LNCaP clone FGC (cell line): ENCODE measurements around the gene OBP2B.

Source experiments
- DNase-seq: peaks from one replicate; pipeline ENCODE4 v3.0.0-alpha.2; 2011; ENCODE audit warnings: low read depth
- H3K4me3 ChIP-seq: 2 replicates; pipeline ENCODE4 v1.5.1; 2011; ENCODE audit warnings: mild to moderate bottlenecking, low read depth, low read length, control low read depth
- TF ChIP-seq, protein P1 (sequence below): IDR thresholded peaks from 2 replicates; pipeline ENCODE4 v1.5.1; 2012; ENCODE audit warnings: mild to moderate bottlenecking; ENCODE audit not compliant: control insufficient read depth, insufficient read depth; ENCODE audit errors: extremely low read depth

Gene OBP2B

GRCh38 chr9:133163504-133164172, 45.4 kb downstream of the OBP2B start, which contains the start of gene GBGT1:
Gene GBGT1, minus strand, starts transcription at chr9:133163914. Its CDS starts 1,502 bp downstream, at chr9:133162412.
- H3K4me3 ChIP-seq: no peak within 1 kb of the TSS
- TF ChIP-seq, protein P1, sequence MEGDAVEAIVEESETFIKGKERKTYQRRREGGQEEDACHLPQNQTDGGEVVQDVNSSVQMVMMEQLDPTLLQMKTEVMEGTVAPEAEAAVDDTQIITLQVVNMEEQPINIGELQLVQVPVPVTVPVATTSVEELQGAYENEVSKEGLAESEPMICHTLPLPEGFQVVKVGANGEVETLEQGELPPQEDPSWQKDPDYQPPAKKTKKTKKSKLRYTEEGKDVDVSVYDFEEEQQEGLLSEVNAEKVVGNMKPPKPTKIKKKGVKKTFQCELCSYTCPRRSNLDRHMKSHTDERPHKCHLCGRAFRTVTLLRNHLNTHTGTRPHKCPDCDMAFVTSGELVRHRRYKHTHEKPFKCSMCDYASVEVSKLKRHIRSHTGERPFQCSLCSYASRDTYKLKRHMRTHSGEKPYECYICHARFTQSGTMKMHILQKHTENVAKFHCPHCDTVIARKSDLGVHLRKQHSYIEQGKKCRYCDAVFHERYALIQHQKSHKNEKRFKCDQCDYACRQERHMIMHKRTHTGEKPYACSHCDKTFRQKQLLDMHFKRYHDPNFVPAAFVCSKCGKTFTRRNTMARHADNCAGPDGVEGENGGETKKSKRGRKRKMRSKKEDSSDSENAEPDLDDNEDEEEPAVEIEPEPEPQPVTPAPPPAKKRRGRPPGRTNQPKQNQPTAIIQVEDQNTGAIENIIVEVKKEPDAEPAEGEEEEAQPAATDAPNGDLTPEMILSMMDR: no peak
- no peak for DNase-seq

DNA sequence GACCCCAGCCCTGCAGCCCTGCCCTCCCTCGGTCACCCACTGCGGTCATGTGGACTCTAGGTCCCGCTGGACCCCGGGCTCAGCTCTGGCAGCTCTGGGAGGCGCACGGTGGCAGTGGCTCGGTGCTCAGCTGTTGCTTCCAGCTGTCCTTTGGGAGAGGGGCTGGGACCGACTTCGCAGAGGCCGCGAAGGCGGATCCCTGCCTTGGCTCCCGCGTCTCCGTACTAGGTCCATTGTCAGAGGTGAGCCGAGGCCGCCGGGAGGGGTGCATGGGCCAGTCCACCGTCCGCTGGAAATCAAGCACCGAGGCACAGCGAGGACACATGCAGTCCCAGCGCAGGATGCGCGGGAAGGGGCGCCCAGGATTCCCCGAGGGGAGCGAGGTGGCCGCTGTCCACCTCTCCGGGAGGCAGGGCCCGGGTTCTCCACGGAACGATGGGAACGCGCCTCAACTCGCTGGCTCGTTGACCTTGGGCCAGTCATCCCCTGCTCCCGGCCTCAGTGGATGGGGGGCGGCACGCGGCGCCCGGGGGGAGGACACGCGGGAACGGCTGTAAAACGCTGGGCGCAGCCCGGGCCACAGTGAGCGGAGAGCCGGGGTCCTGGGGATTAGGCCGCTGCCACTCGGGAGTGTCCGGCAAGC, 46.1 kb downstream of the OBP2B start:
- H3K4me3 ChIP-seq: no peak overlapping the region
- no peak for DNase-seq
- TF ChIP-seq, protein P1: no peak

DNA sequence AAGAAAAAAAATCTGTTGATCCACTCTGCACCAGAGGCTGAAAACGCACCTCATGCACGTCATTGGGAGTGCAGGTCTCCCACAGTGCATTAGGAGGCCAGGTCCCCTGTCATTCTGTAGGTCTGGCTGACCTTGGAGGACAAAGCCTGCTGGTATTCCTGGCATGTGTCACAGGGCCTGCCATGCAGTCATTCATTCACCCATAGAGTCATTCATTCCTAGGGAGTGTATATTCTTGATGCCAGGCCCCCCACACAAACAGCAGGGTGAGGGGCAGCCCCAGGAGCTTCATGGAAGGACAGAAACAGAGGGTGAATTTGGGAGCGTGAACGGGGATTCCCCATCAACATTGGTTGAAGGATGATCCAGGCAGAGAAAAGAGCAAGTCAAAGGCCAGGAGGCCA, 47.5 kb downstream of the OBP2B start:
- no peak overlapping the region for H3K4me3 ChIP-seq
- DNase-seq: no peak
- TF ChIP-seq, protein P1: no peak

- TF ChIP-seq, protein P1: peak; percentile 62
- H3K4me3 ChIP-seq: no peak overlapping the region
- peak; percentile 36 for DNase-seq
Measured at GRCh38 chr9:133160742-133161546, 48.1 kb downstream of the OBP2B start.

- TF ChIP-seq, protein P1: no peak
- H3K4me3 ChIP-seq: no peak overlapping the region
- no peak for DNase-seq
Measured at GRCh38 chr9:133158695-133159094, 50.4 kb downstream of the OBP2B start.
